Gastrocnemius medialis (tissue), 4 donors: Measurements from ENCODE around the gene METTL5.

Source experiments
- POLR2A ChIP-seq, 2 donors: fragments of 450-650 bp; IDR thresholded peaks; one replicate each; pipeline ENCODE4 v1.6.1; 2017; ENCODE audit warnings: antibody characterized with exemption in 2 of 2, mild to moderate bottlenecking in 2 of 2, moderate library complexity in 2 of 2
- TF ChIP-seq, protein P1 (sequence below), 5 experiments: fragments of 450-650 bp in 3 of 5; fragments of 200-600 bp in 2 of 5; sonication (generic) in 2 of 5; IDR thresholded peaks in 4 of 5; conservative IDR thresholded peaks in 1 of 5; 1 replicate in 4 of 5; 2 replicates in 1 of 5; pipeline ENCODE4 v1.5.1; 2016 to 2019; ENCODE audit warnings: antibody characterized with exemption in 5 of 5, mild to moderate bottlenecking in 3 of 5, moderate library complexity in 3 of 5

- no peak for TF ChIP-seq POLR2A (IDR thresholded peaks at IDR 0.05)
- TF ChIP-seq, protein P1, sequence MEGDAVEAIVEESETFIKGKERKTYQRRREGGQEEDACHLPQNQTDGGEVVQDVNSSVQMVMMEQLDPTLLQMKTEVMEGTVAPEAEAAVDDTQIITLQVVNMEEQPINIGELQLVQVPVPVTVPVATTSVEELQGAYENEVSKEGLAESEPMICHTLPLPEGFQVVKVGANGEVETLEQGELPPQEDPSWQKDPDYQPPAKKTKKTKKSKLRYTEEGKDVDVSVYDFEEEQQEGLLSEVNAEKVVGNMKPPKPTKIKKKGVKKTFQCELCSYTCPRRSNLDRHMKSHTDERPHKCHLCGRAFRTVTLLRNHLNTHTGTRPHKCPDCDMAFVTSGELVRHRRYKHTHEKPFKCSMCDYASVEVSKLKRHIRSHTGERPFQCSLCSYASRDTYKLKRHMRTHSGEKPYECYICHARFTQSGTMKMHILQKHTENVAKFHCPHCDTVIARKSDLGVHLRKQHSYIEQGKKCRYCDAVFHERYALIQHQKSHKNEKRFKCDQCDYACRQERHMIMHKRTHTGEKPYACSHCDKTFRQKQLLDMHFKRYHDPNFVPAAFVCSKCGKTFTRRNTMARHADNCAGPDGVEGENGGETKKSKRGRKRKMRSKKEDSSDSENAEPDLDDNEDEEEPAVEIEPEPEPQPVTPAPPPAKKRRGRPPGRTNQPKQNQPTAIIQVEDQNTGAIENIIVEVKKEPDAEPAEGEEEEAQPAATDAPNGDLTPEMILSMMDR (IDR thresholded peaks at IDR 0.05 in 4 of 5, conservative IDR thresholded peaks at IDR 0.05 in 1 of 5): no peak
Measured at GRCh38 chr2:169859423-169859822, 34.7 kb upstream of the METTL5 start.
